ENCODE data around the gene TIMM10.

DNA sequence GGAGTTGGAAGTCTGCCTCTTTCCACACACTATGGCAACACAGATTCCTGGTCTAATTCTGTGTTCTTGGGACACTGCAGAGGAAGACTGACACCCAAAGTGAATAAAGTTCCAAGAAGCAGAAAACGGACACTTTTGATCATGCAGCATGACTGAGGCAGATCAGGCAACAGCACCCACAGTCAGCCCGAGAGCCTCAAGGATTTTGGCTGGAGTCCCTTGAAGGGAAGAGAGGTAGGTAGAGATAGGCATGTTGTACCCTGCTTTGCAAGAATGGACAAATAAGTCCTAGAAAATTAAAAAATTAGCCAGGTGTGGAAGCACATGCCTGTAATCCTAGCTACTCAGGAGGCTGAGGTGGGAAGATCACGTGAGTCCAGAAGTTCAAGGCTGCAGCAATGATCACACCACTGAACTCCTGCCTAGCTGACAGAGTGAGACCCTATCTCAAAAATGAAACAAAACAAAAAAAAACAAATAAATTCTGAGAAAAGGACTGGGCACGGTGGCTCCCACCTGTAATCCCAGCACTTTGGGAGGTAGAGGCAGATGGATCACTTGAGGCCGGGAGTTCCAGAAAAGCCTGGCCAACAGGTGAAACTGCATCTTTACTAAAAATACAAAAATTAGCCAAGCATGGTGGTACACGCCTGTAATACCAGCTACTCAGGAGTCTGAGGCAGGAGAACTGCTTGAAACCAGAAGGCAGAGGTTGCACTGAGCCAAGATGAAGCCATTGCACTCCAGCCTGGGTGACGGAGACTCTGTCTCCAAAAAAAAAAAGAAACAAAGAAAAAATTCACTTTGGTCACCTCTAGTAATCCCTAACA lies 22.0 kb downstream of the TIMM10 start:
- TF ChIP-seq CTCF (IDR thresholded peaks at IDR 0.05), result no peak
- no peak for TF ChIP-seq EZH2 (IDR thresholded peaks at IDR 0.05)
- no peak for TF ChIP-seq EZH2phosphoT487 (IDR thresholded peaks at IDR 0.05)
